ENCODE results near the gene SCTR. TPM values are rescaled to one million over a fixed set of nuclear protein-coding genes. Genes with fewer than 3 reads are reported as not detected.

Gene SCTR
- total and polyA plus RNA-seq, 2 donors (not counting 1 experiment from before 2014, with no cell fraction given), result not detected

DNA sequence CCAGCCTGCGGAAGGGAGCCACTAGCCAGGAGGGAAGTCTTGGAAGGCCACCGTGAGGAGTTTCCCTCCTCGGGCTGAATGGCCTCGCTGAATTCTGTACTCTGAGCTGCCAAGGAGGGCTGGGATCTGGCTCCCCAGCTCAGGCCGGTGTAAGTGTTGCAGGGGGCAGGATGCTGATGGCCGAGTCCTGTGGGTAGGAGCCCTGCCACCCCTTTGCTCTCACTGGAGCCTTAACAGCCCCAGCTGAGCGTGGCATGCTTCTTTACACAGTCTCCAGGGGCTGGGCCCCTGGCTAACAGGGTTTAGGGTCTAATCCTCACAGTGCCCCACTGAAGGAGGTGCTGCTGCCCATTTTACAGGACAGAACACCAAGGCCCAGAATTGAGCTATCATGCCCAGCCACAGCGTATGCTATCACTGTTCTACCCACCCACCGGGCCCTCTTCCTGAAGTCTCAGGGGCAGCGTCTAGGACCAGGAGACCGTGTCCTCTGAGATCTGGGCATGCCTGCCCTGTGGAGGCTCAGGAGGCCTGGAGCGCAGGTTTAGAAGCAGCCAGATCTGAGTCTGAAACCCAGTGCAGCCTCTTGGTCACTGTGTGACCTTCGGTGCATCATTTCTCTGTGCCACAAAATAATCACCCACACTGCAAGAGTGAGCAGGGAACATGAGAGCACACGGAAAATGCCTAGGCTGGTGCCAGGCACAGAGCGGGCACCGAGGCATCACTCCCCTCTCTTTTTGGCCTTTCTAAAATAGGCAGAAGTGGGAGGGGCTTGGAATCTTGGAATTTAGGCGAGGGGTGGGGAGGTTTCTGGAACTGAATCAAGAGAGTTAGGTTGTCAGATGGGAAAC is 49.7 kb downstream of the SCTR start:
- H3K9me3 ChIP-seq (ENCODE audit: control extremely low read depth in 1 of 3, control insufficient read depth in 2 of 3, insufficient read depth in 1 of 3, low read length in 2 of 3), result no peaks in the 10 kb centered on the region
- H2AFZ ChIP-seq (ENCODE audit: insufficient read depth, low read depth, low read length, poor library complexity, severe bottlenecking), result no peak overlapping the region
- intact Hi-C loops (cut with micrococcal nuclease), result loop anchor here (5.0 kb wide), 1 partner anchor 252 kb away; the partner anchor contains the start of gene STEAP3
- no peaks in the 10 kb centered on the region for H3K9me3 Mint-ChIP-seq (ENCODE audit: insufficient read depth)
- no peaks in the 10 kb centered on the region for H4K20me1 ChIP-seq (ENCODE audit: control insufficient read depth, insufficient read depth, low read length, poor library complexity, severe bottlenecking)
- H3K4me1 Mint-ChIP-seq, result no peaks in the 10 kb centered on the region
- POLR2A ChIA-PET, result no interaction called here
- no peak overlapping the region for H3K4me2 ChIP-seq (replicated peaks; ENCODE audit: low read depth, low read length, poor library complexity, severe bottlenecking)
- ATAC-seq (ENCODE audit: low read depth) (no peak), DNase-seq (no peak)
- H3K4me3 ChIP-seq (ENCODE audit: control extremely low read depth in 1 of 5, extremely low read depth in 1 of 5, insufficient read depth in 1 of 5, low read depth in 2 of 5, low read length in 4 of 5), result no peak overlapping the region
- TF ChIP-seq, protein P1, sequence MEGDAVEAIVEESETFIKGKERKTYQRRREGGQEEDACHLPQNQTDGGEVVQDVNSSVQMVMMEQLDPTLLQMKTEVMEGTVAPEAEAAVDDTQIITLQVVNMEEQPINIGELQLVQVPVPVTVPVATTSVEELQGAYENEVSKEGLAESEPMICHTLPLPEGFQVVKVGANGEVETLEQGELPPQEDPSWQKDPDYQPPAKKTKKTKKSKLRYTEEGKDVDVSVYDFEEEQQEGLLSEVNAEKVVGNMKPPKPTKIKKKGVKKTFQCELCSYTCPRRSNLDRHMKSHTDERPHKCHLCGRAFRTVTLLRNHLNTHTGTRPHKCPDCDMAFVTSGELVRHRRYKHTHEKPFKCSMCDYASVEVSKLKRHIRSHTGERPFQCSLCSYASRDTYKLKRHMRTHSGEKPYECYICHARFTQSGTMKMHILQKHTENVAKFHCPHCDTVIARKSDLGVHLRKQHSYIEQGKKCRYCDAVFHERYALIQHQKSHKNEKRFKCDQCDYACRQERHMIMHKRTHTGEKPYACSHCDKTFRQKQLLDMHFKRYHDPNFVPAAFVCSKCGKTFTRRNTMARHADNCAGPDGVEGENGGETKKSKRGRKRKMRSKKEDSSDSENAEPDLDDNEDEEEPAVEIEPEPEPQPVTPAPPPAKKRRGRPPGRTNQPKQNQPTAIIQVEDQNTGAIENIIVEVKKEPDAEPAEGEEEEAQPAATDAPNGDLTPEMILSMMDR (IDR thresholded peaks at IDR 0.05), result no peak
- TF ChIP-seq EZH2 (IDR thresholded peaks at IDR 0.05; ENCODE audit: borderline replicate concordance, insufficient read depth, low read depth, low read length, poor library complexity, severe bottlenecking), result no peak
- no peak overlapping the region for H3K27ac Mint-ChIP-seq
- CTCF ChIA-PET, result interaction anchor here (0.6 to 2.3 kb wide), 5 partner anchors 9 to 592 kb away, joined by 3 to 18 read pairs (median 4); no protein-coding TSS in a partner anchor
- no peaks in the 10 kb centered on the region for H3K36me3 ChIP-seq (replicated peaks in 1 of 2; ENCODE audit: control extremely low read depth in 1 of 2, control insufficient read depth in 1 of 2, extremely low read depth in 1 of 2, insufficient read depth in 2 of 2, low read length in 1 of 2)
- no peaks in the 10 kb centered on the region for H3K79me2 ChIP-seq (ENCODE audit: control insufficient read depth, insufficient read depth, low read length)
- H3K27me3 ChIP-seq (replicated peaks in 1 of 4; ENCODE audit: control extremely low read depth in 1 of 4, control insufficient read depth in 3 of 4, insufficient read depth in 4 of 4, low read length in 3 of 4), result peaks cover 0 to 10% (median 2%) of the 10 kb centered on the region in 4 experiments
- H3K27ac ChIP-seq (ENCODE audit: low read length in 2 of 2), result no peak overlapping the region
- no peaks in the 10 kb centered on the region for H3K4me1 ChIP-seq (ENCODE audit: control insufficient read depth in 2 of 2, insufficient read depth in 2 of 2, low read length in 2 of 2)
- WGBS (ENCODE audit: insufficient coverage), result 93% methylated on average over 14 of the region's 17 CpGs
- H3K4me3 Mint-ChIP-seq, result no peak overlapping the region
- H3K27me3 Mint-ChIP-seq, result peaks cover 21% of the 10 kb centered on the region
- H3K9ac ChIP-seq (ENCODE audit: low read length), result no peak overlapping the region
